HG03521 (cell line): ENCODE data around the gene SPTLC3.
A peak's percentile ranks its signal among the peaks of the same experiment; 100 is the strongest.

ENCODE experiments used
- ATAC-seq: cut with Tn5 transposase; IDR thresholded peaks from one replicate; pipeline ENCODE4 v1.9.1; 2021; ENCODE audit warnings: mild to moderate bottlenecking, moderate library complexity; ENCODE audit not compliant: unreplicated experiment

The SPTLC3 gene

GRCh38 chr20:12984069-12984765 is 24.6 kb upstream of the SPTLC3 start:
- no peak for ATAC-seq

DNA sequence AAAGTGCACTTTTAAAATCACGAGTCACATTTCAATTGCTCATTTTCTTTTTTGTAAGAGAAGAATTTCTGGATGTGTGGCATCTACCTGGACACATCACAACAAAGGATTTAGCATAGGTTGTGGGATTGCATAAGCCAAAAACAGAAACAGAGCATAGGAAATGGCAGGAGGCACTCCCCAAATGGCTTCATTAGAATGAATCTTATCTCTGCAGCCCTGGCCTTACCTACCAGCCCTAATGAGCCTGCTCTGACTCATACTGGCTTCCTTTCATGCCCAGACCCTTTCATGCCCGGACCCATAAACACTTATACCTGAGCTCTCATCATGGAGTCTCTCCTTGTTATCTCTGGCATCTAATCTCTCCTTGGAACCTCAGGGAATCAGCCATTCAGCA is 23.9 kb upstream of the SPTLC3 start:
- no peak for ATAC-seq

GRCh38 chr20:12987261-12987660 is 21.5 kb upstream of the SPTLC3 start:
- no peak for ATAC-seq

DNA sequence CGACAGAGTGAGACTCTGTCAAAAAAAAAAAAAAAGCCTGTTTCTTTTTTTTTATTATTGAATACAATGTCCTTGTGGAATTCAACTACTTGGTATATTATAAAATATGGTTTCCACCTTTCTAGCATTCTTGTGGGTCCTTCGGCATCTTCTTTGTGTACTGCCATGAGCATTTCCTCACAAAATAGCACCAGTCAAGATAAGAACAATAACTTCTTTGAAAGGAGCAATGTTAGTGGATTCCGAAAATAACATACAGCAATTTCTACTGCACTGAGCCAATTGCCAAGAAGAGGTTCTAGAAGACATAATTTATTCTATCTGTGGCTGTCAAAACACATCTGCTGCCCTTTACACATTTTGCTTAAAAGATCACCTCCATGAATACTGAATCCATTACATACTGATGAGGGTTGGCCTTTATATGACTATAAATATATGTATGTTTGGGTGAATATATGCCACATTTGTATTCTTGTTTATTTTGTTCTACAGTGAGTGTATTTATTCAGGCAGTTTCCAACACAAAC is 19.1 kb upstream of the SPTLC3 start:
- ATAC-seq: no peak

GRCh38 chr20:12997128-12997655 is 11.6 kb upstream of the SPTLC3 start:
- no peak for ATAC-seq

DNA sequence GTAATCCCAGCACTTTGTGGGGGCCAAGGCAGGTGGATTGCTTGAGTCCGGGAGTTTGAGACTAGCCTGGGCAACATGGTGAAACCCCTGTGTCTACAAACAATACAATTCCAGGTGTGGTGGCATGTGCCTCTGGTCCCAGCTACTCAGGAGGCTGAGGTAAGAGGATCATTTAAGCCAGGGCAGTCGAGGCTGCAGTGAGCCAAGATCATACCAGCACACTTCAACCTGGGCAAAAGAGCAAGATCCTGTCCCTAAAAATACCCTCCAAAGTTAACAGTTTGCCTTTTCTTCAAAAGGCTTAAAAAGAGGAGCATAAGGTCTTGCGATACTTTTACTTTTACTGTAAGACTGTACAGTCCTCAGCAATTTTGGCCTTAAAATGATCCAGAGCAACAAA is 10.7 kb upstream of the SPTLC3 start:
- ATAC-seq: no peak

GRCh38 chr20:12999201-12999600 is 9.6 kb upstream of the SPTLC3 start:
- no peak for ATAC-seq

DNA sequence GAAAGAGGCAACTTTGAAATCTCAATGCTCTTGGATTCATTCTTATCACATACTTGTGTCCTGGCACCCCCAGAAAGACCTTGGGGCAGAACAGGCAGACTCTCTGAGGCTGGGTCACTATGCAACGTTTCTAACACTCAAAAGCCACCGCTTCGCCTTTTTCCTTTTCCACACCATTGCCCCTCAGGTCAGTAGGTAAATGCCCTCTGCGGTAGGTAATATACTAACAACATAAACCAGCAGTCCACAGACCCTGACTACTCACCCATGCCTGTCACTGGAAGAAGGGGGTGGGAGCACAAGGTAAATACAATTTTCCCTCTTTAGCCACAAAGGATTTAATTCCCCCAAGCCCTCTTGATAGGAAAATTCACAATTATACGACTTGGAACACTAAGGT is 6.5 kb upstream of the SPTLC3 start:
- no peak for ATAC-seq

GRCh38 chr20:13006825-13007224 is 1.9 kb upstream of the SPTLC3 start:
- ATAC-seq: no peak

GRCh38 chr20:13007596-13007995 is 1.2 kb upstream of the SPTLC3 start:
- ATAC-seq: no peak

DNA sequence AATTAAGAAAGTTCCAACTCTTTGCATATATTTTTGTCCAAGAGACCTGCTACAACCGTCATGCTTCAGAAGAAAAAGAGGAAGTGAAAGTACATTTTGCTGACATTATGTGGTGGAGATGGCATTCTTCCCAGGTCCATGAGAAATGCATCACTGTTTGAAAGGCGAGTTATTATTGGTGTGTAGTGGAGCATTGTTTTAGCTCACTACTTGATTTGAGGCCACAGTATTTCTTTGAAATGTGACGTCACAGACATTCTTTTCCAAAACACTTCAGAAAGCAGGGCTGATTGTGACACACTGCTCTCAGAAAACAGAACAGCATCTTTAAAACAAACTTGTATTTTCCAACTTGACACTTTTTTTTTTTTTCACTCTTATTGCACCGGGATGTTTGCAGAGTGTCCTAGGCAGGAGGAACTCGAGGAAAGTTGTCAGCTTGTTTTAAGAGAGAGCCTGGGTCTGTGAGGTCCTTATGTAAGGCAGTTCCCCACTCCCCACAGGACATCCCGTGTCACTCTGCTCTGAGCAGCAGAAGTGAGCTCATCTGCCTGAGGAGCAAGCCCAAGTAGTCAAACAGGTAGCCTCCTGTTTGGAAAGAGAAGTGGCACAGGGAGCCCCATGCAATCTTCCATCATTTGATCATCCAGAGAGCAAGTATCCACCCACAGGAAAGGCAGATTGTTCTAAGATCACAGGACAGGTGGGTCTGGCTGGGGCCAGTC is 1.1 kb downstream of the SPTLC3 start:
- ATAC-seq: peak; percentile 91

DNA sequence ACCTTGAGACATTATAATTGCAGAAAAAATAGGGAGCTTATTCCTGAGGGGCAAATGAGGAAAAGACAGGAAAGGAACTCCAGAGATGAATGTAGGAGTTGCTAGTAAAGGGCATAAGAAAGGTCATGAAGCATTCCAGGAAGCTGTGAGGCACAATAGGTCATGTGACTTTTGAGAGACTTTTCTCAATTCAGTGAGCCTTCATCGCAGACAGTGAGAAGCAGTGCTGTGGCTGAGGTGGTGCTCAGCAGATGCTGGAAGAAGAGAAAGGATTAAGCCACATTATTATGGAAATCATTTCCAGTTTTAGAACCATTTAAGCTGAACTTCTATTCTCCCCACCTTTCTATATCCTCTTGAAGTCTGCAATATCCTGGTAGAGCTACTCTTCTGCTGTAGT is 4.1 kb downstream of the SPTLC3 start:
- no peak for ATAC-seq

DNA sequence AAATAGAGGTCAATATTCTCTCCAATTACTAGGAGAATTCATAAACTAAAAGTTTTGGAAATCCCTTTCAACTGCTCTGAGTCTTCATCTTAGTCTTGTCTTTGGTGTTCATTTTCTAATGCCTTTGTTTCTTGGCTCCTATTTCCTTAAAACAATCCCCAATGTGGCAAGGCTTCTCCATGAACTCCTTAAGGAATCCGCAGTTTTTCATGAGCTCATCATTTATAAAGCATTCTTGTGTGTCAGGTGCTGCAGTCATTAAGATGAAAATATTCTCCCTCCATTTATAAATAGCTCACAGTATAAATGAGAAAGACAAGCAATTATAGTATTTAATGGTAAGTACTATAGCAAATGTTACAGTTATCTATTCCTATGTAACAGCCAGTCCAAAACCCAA is 4.6 kb downstream of the SPTLC3 start:
- no peak for ATAC-seq

DNA sequence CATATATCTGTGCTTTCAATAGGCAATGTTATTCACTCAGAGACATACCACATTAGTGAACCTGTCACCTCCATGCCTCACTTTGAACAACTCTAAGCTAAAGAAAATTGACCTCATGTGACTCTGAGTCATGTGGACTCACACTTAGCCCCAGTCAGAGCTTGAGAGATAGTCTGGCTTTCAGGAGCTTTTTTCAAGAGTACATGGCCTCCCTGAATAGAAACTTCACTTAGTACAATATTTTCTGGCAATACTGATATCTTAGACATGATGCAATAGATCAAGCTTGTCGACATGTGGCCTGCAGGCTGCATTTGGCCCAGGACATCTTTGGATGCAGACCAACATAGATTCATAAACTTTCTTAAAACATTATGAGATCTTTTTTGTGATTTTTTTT is 8.5 kb downstream of the SPTLC3 start:
- ATAC-seq: no peak

DNA sequence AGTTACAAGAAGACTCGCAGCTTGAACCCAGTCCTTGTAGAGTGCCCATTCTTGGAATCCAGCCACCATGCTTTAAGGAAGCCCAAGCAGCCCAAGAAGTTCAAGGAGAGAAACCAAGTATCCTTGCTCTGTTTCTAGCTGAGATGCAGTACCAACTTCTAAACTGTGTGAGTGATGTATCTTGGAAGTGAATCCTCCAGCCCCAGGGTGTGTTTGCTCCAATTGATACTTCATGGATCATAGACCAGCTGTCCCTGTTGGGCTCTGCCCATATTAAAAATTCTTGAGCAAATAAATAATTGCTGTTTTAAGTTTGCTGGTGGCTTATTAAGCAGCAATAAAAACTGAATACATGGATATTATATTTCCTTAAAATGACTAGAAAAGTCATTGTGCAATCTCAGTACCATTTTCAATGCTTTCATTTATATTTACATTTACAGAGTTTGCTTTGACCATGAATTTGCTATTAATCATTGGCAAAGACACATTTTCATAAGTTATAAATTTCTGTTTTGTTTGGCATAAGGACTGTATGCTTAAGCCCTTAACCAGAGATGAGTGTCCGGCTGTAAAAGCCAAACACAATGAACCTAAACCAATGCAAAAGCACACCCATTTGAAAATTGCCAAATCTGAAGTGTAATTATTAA is 9.2 kb downstream of the SPTLC3 start:
- ATAC-seq: no peak

DNA sequence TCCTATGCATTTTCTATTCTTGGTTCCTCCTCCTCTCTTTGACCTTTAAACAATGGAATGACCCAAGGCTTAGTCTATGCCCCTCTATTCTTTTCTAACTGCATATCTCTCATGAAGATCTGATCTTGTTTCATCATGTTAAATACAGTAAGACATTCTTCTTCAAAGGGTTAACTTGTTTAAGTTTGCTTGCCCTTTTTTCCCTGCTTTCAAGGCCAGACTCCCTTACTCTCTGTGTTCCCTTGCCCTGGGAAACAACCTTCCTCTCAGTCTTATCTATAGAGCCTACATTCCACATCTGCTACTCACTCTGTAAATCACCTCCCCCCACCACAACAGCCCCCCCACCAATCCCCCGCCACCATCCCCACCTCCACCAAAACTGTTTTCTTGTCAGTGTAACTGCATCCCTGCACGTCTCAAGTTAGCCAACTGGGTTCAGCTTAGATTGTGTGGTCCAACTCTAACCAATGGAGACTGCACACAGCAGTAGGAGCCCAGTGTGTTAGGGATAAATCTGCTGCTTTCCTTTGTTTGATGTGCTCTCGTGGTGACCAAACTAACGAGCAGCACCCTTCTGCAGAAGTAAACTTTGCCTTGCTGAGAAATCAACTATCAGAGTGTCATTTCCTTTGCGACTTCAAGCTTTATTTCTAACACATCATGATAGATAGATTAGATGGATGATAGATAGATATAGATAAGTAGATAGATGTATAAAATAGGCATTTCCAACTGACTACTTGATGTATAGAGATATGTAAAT is 12.6 kb downstream of the SPTLC3 start:
- ATAC-seq: no peak

GRCh38 chr20:13022401-13023155 is 13.8 kb downstream of the SPTLC3 start:
- no peak for ATAC-seq

GRCh38 chr20:13024596-13024995 is 15.8 kb downstream of the SPTLC3 start:
- no peak for ATAC-seq

DNA sequence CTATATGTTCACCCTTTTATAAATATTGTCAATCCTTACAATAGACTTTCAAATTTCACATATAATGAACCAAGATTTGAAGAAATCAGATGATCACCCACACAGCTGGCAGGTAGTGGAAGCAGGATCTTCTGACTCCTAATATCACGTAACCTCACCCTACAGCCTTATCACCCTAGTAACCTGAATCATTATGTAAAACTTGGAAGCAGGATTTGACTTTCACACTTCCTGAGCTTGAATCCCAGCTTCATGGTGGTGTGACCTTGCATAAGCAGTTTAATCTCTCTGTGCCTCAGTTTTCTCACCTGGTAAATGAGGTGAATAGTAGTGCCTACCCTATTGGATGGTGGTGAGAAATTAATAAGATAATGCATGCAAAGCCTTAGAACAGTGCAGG is 16.4 kb downstream of the SPTLC3 start:
- no peak for ATAC-seq

- ATAC-seq: no peak
Observed at GRCh38 chr20:13028001-13028400, 19.2 kb downstream of the SPTLC3 start.
